ENCODE measurements around the gene TMEM250.

TMEM250 gene

DNA sequence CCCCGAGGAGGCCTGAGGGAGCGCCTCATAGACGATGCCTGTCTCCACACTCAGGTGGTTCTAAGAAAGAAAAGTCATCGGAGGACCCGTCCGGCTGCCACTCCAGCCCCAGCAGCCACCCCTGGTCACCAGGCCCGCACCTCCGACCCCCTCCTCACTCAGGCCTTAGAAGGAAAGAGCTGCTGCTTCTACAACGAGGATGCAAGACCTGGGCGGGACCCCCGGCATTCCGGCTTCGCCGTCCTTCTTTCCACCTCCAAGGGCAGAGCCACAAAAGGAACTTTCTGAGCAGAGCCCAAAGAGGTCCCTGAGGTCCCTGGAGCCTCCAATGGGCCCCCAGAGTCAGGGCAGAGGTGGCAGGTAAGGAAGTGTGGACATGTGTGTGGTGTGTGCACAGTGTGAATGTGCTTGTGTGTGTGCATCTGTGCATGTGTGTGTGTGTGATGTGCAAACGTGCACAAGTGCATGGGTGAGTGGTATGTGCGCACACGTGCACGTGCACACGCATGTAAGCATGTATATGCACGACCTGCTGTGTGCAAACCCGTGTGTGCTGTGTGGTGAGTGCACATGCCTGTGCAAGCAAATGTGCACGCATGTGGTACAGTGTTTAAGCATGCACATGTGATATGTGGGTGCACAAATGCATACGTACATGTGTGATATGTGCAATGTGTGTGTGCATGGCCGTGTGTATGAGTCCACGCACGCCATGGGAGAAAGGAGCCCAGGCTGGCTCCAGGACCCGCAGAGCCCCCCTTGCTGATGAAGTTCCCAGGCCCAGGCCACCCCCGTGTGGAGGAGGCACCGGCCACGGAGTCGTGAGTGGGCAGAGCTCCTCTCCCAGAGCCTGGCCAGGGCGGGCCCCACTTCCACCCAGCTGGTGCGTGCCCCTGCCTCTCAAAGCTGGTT lies 27.7 kb upstream of the TMEM250 start:
- H3K9ac ChIP-seq (ENCODE audit: low read length) = no peak overlapping the region
- H3K27me3 ChIP-seq (ENCODE audit: control insufficient read depth, insufficient read depth, low read length) = peaks cover 22% of the 10 kb centered on the region
- no peak overlapping the region for H3K27ac ChIP-seq (ENCODE audit: low read length)
- H3K9me3 ChIP-seq (ENCODE audit: control insufficient read depth, low read depth, low read length) = no peaks in the 10 kb centered on the region
- H3K36me3 ChIP-seq (ENCODE audit: control insufficient read depth, low read depth, low read length) = no peaks in the 10 kb centered on the region
- H3K4me1 ChIP-seq (ENCODE audit: control insufficient read depth, low read depth, low read length) = peaks cover 21% of the 10 kb centered on the region
- H3K4me3 ChIP-seq (ENCODE audit: low read length) = no peak overlapping the region

DNA sequence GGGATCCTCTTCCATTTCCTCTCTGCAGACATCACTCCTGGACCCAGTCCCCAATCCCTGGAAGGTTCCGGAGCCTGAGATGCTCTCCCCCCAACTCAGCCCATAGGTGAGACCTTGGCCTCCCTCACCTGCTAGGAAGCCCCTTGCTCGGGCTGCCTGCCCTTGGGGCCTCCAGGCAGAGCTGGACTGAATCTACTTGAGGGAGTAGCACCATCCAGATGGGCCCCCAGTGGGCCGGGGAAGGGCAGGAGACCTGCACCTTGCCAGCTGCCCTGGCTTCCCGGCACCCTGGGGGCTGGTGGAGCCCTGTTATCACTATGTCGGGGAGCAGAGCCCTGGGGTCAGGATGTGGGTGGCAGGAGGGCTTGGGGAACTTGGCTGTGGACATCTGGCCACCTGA lies 26.9 kb upstream of the TMEM250 start:
- Histone ChIP-seq H3K27me3 (ENCODE audit: control insufficient read depth, insufficient read depth, low read length) (peaks cover 15% of the 10 kb centered on the region), H3K9me3 (ENCODE audit: control insufficient read depth, low read depth, low read length) (no peaks in the 10 kb centered on the region), H3K36me3 (ENCODE audit: control insufficient read depth, low read depth, low read length) (no peaks in the 10 kb centered on the region), H3K9ac (ENCODE audit: low read length) (no peak overlapping the region), H3K27ac (ENCODE audit: low read length) (no peak overlapping the region), H3K4me1 (ENCODE audit: control insufficient read depth, low read depth, low read length) (peaks cover 16% of the 10 kb centered on the region), H3K4me3 (ENCODE audit: low read length) (no peak overlapping the region)

DNA sequence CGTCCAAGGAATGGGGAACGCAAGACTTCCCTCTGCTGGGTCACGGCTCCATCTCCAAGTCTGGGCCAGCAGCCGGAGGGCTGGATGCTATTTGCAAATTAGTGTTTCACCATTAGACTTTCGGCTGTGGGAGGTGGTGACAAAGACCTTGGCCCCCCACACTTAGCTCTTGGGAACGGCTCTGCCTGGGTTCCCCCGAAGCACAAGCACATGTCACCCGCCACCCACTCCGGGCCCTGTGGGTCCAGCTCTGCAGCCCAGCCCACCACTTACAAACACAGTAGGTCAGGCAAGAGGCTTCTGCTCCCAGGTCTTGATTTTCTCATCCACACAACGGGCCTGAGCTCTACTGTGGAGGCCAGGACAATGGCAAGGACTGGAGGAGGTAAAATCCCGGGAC lies 25.8 kb upstream of the TMEM250 start:
- no peak overlapping the region for H3K9ac ChIP-seq (ENCODE audit: low read length)
- no peak overlapping the region for H3K27ac ChIP-seq (ENCODE audit: low read length)
- no peaks in the 10 kb centered on the region for H3K36me3 ChIP-seq (ENCODE audit: control insufficient read depth, low read depth, low read length)
- H3K4me1 ChIP-seq (ENCODE audit: control insufficient read depth, low read depth, low read length) = peaks cover 16% of the 10 kb centered on the region
- peaks cover 3% of the 10 kb centered on the region for H3K27me3 ChIP-seq (ENCODE audit: control insufficient read depth, insufficient read depth, low read length)
- no peaks in the 10 kb centered on the region for H3K9me3 ChIP-seq (ENCODE audit: control insufficient read depth, low read depth, low read length)
- no peak overlapping the region for H3K4me3 ChIP-seq (ENCODE audit: low read length)

DNA sequence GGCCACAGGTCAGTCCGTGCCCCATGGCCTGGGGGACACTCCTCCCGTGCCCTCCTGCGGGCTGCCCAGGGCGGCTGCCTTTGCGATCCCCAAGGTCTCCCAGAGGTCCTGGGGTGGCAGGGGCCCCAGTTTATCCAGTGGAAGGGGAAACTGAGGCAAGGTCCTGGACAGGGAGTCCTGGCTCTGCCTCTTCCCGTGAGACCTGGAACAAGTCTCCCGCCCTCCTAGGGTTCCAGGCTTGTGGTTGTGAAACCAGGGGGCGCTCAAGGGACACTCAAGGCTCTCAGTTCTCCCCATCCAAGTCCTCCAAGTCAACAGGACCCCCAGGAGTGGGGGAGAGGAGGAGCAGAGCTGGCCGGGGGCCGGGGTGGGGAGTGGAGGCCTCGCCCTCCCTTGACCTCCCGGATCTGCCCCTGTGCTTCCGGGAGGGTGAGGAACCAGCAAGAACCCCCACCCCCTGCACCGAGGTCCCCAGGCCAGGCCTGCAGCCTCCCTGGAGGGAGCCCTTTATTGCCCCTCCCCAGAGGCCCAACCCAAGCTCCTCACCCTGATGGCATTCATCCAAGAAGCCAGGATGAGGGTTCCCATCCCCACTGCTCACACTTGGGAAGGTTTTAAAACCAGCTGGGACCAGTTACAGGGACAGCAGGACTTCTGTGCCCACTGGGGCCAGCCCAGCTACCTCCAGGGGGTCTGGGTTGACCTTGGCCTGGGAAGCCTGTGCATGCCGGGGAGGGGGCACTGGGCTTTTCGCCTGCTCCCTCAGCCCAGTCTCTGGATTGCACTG lies 24.7 kb upstream of the TMEM250 start:
- Histone ChIP-seq H3K9ac (ENCODE audit: low read length) (no peak overlapping the region), H3K27ac (ENCODE audit: low read length) (no peak overlapping the region), H3K4me3 (ENCODE audit: low read length) (no peak overlapping the region), H3K9me3 (ENCODE audit: control insufficient read depth, low read depth, low read length) (no peaks in the 10 kb centered on the region), H3K4me1 (ENCODE audit: control insufficient read depth, low read depth, low read length) (peaks cover 14% of the 10 kb centered on the region), H3K36me3 (ENCODE audit: control insufficient read depth, low read depth, low read length) (no peaks in the 10 kb centered on the region), H3K27me3 (ENCODE audit: control insufficient read depth, insufficient read depth, low read length) (no peaks in the 10 kb centered on the region)

- Histone ChIP-seq H3K4me3 (ENCODE audit: low read length) (no peak overlapping the region), H3K9me3 (ENCODE audit: control insufficient read depth, low read depth, low read length) (no peaks in the 10 kb centered on the region), H3K9ac (ENCODE audit: low read length) (no peak overlapping the region), H3K27ac (ENCODE audit: low read length) (no peak overlapping the region), H3K27me3 (ENCODE audit: control insufficient read depth, insufficient read depth, low read length) (no peaks in the 10 kb centered on the region), H3K36me3 (ENCODE audit: control insufficient read depth, low read depth, low read length) (no peaks in the 10 kb centered on the region), H3K4me1 (ENCODE audit: control insufficient read depth, low read depth, low read length) (peaks cover 13% of the 10 kb centered on the region)
These were observed 24.2 kb upstream of the TMEM250 start for GRCh38 chr9:136142859-136143214.

GRCh38 chr9:136142414-136142796 lies 23.7 kb upstream of the TMEM250 start:
- Histone ChIP-seq H3K27ac (ENCODE audit: low read length) (no peak overlapping the region), H3K27me3 (ENCODE audit: control insufficient read depth, insufficient read depth, low read length) (no peaks in the 10 kb centered on the region), H3K36me3 (ENCODE audit: control insufficient read depth, low read depth, low read length) (no peaks in the 10 kb centered on the region), H3K4me1 (ENCODE audit: control insufficient read depth, low read depth, low read length) (peaks cover 13% of the 10 kb centered on the region), H3K9me3 (ENCODE audit: control insufficient read depth, low read depth, low read length) (no peaks in the 10 kb centered on the region), H3K9ac (ENCODE audit: low read length) (no peak overlapping the region), H3K4me3 (ENCODE audit: low read length) (no peak overlapping the region)

DNA sequence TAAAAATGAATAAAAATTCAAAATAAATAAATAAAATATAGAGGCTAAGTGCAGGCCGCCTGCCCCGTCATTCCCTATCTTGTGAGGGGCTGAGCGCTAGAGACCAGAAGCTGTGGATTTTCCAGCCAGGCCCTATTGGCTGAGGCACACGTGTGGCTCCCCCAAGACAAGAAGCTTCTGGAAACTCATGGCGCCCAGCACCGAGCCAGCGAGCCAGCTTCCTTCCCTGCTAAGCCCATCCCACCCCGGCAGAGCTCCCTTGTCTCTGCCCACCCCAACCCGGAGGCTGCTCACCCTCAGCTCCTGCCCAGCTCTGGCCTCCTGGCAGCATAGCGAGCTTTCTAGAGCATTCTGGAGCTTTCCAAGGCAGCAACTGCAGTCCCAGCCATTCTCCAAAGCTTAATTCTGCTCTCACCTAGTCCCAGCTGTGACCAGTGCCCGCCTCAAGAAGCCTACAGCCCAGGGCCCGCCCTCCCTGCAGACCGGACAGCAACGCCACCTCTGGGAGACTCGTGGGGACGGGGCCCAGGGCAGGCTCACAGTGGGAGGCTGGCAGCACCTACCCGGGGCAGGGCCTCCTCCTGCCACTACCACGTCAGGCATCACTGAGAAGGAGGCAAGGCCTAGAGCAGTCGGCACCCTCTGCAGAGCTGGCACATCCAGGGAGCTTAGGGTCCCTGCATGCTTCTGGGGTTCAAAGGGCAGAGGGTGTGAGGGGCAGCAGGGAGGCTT lies 23.2 kb upstream of the TMEM250 start:
- Histone ChIP-seq H3K4me3 (ENCODE audit: low read length) (no peak overlapping the region), H3K27me3 (ENCODE audit: control insufficient read depth, insufficient read depth, low read length) (no peaks in the 10 kb centered on the region), H3K4me1 (ENCODE audit: control insufficient read depth, low read depth, low read length) (peaks cover 13% of the 10 kb centered on the region), H3K27ac (ENCODE audit: low read length) (no peak overlapping the region), H3K9ac (ENCODE audit: low read length) (no peak overlapping the region), H3K36me3 (ENCODE audit: control insufficient read depth, low read depth, low read length) (no peaks in the 10 kb centered on the region), H3K9me3 (ENCODE audit: control insufficient read depth, low read depth, low read length) (no peaks in the 10 kb centered on the region)

DNA sequence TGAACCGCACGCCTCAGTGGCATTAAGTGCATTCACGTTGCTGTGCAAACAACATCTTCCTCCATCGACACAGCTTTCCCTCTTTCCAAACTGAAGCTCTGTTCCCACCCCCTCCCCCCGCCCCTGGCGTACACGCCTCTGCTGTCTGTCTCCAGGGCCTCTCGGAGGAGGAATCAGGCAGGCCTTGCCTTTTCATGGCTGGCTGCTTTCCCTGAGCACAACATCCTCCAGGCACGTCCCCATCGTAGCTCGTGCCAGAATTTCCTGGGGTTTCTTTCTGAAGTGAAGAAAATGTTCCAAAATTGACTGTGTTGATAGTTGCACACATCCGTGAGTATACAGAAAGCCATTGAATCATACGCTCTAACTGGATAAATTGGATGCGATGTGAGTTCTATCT lies 22.3 kb upstream of the TMEM250 start:
- Histone ChIP-seq H3K4me3 (ENCODE audit: low read length) (no peak overlapping the region), H3K27me3 (ENCODE audit: control insufficient read depth, insufficient read depth, low read length) (no peaks in the 10 kb centered on the region), H3K9me3 (ENCODE audit: control insufficient read depth, low read depth, low read length) (no peaks in the 10 kb centered on the region), H3K27ac (ENCODE audit: low read length) (no peak overlapping the region), H3K36me3 (ENCODE audit: control insufficient read depth, low read depth, low read length) (no peaks in the 10 kb centered on the region), H3K9ac (ENCODE audit: low read length) (no peak overlapping the region), H3K4me1 (ENCODE audit: control insufficient read depth, low read depth, low read length) (peaks cover 13% of the 10 kb centered on the region)

DNA sequence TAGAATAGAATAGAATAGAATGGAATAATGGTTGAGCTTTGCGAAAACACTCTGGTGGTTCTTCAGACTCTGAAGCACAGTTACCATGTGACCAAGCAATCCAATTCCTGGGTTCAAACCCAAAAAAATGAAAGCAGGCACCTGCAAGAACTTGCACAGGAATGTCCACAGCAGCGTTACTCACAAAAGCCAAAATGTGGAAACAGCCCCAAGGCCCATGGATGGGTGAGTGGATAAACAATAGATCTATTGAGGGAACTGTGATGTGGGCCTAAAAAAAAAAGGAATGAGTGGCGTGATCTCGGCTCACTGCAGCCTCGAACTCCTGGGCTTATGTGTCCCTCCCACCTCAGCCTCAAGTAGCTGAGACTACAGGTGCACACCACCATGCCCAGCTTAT lies 21.4 kb upstream of the TMEM250 start:
- no peak overlapping the region for H3K27ac ChIP-seq (ENCODE audit: low read length)
- no peaks in the 10 kb centered on the region for H3K36me3 ChIP-seq (ENCODE audit: control insufficient read depth, low read depth, low read length)
- no peak overlapping the region for H3K4me3 ChIP-seq (ENCODE audit: low read length)
- H3K9me3 ChIP-seq (ENCODE audit: control insufficient read depth, low read depth, low read length) = no peaks in the 10 kb centered on the region
- H3K27me3 ChIP-seq (ENCODE audit: control insufficient read depth, insufficient read depth, low read length) = no peaks in the 10 kb centered on the region
- H3K4me1 ChIP-seq (ENCODE audit: control insufficient read depth, low read depth, low read length) = peaks cover 13% of the 10 kb centered on the region
- no peak overlapping the region for H3K9ac ChIP-seq (ENCODE audit: low read length)

DNA sequence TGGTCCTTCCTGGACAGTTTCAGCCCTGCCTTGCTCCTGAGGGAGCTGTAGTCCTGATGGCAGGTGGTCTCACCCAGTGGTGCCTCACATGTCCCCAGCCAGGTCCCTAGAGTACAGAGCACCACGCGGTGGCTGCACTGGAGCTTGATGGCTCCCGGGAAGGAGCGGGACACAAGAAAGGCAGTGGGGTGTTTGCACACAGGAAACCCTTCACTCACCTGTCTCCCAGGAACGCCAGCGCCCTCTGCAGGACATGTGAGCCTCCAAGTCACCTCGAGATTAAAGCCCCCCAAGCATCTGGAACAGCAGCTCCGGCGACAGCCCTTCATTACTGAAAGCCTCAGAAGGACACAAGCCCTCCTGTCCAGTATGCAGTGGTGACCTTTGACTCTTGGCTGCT lies 19.9 kb upstream of the TMEM250 start:
- peaks cover 13% of the 10 kb centered on the region for H3K4me1 ChIP-seq (ENCODE audit: control insufficient read depth, low read depth, low read length)
- H3K27me3 ChIP-seq (ENCODE audit: control insufficient read depth, insufficient read depth, low read length) = peaks cover 11% of the 10 kb centered on the region

More for the DNA sequence above, 19.9 kb upstream of the TMEM250 start:
- no peak overlapping the region for H3K9ac ChIP-seq (ENCODE audit: low read length)
- H3K36me3 ChIP-seq (ENCODE audit: control insufficient read depth, low read depth, low read length) = no peaks in the 10 kb centered on the region
- H3K9me3 ChIP-seq (ENCODE audit: control insufficient read depth, low read depth, low read length) = no peaks in the 10 kb centered on the region
- H3K4me3 ChIP-seq (ENCODE audit: low read length) = no peak overlapping the region
- no peak overlapping the region for H3K27ac ChIP-seq (ENCODE audit: low read length)

All from iPS-18a (cell line).